OCI-LY3 (cell line): ENCODE data around the gene CORO2B.

Experiments used
- H2AFZ ChIP-seq: fragments of 200-600, 300-600 bp; shearing (Covaris generic); 2 replicates; pipeline ENCODE4 v1.6.0; 2014; ENCODE audit warnings: antibody characterized with exemption, low read depth, low read length
- H3K27ac ChIP-seq: fragments of 200-600, 300-600 bp; sonication (generic); 2 replicates; pipeline ENCODE4 v1.5.1; 2014; ENCODE audit warnings: mild to moderate bottlenecking, low read length, moderate library complexity, mixed read lengths
- H3K27me3 ChIP-seq: fragments of 200-600, 300-600 bp; sonication (generic); 2 replicates; pipeline ENCODE4 v1.6.1; 2014; ENCODE audit warnings: low read depth, low read length, mixed read lengths
- H3K36me3 ChIP-seq: fragments of 200-600, 300-600 bp; sonication (generic); replicated peaks from 2 replicates; pipeline ENCODE3; 2014; ENCODE audit warnings: low read depth, low read length, mixed read lengths
- H3K4me1 ChIP-seq: fragments of 300-600, 200-600 bp; sonication (generic); 2 replicates; pipeline ENCODE4 v1.6.1; 2014; ENCODE audit warnings: low read length, mixed read lengths
- H3K4me2 ChIP-seq: fragments of 200-600, 300-600 bp; sonication (generic); 2 replicates; pipeline ENCODE4 v1.6.1; 2014; ENCODE audit warnings: low read length, mixed read lengths
- H3K4me3 ChIP-seq: fragments of 300-600, 200-600 bp; sonication (generic); 2 replicates; pipeline ENCODE4 v1.5.1; 2014; ENCODE audit warnings: antibody characterized with exemption, mild to moderate bottlenecking, low read length, moderate library complexity
- H3K79me2 ChIP-seq: fragments of 300-600, 200-600 bp; shearing (Covaris generic); 2 replicates; pipeline ENCODE4 v1.6.1; 2014; ENCODE audit warnings: mild to moderate bottlenecking, low read length, mixed read lengths
- H3K9ac ChIP-seq: fragments of 300-600, 200-600 bp; shearing (Covaris generic); 2 replicates; pipeline ENCODE4 v1.6.0; 2014; ENCODE audit warnings: mild to moderate bottlenecking, low read length, moderate library complexity
- H3K9me3 ChIP-seq: fragments of 200-600, 300-600 bp; shearing (Covaris generic); 2 replicates; pipeline ENCODE4 v1.6.1; 2014; ENCODE audit warnings: low read length, mixed read lengths; ENCODE audit not compliant: insufficient read depth
- H4K20me1 ChIP-seq: fragments of 200-600, 300-600 bp; sonication (generic); 2 replicates; pipeline ENCODE4 v1.6.1; 2016; ENCODE audit warnings: low read length, mixed read lengths; ENCODE audit not compliant: insufficient read depth
- EZH2phosphoT487 ChIP-seq: fragments of 200-600 bp; shearing (Covaris generic); IDR thresholded peaks from 2 replicates; pipeline ENCODE4 v1.6.1; 2018; ENCODE audit warnings: antibody characterized with exemption, mixed run types, low read depth
- TF ChIP-seq, protein P1 (sequence below): fragments of 200-600, 300-600 bp; sonication (generic); IDR thresholded peaks from 2 replicates; pipeline ENCODE4 v1.5.1; 2014; ENCODE audit warnings: antibody characterized with exemption, low read length, low read depth

The CORO2B gene

DNA sequence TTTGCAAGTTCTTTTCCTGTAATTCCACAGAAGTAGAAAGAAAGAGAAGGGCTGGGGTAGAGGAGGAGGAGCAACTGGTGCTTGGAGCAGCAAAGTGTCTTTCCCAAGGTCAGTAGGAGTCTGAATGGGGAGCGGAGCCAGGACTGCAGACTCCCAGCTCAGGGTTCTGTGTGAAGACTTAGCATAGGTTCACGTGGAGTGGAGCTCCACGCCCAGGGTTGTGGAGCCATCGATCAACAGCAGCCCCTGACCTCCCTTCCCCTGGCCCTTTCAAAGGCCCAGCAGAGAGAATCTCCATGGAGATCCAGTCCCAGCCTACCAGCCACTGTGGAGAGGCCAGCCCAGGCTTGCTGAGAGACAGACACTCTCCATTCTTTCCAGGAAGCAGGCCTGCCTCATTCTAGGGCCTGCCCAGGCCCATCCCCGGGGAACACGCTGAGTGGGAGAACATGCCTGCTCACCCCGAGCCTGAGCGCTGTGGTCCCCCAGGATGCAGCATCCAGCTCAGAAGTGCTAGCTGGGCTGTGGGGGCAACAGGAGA is 62.1 kb downstream of the CORO2B start:
- H4K20me1 ChIP-seq: no peaks in the 10 kb centered on the region
- no peak overlapping the region for H3K4me2 ChIP-seq
- no peak overlapping the region for H3K9ac ChIP-seq
- H3K27ac ChIP-seq: no peak overlapping the region
- no peak overlapping the region for H2AFZ ChIP-seq
- no peaks in the 10 kb centered on the region for H3K79me2 ChIP-seq
- no peaks in the 10 kb centered on the region for H3K36me3 ChIP-seq
- no peaks in the 10 kb centered on the region for H3K4me1 ChIP-seq
- no peak overlapping the region for H3K4me3 ChIP-seq
- 0 out of 2 replicates have a peak, but pooled peaks cover 2% of the 10 kb centered on the region for H3K27me3 ChIP-seq
- TF ChIP-seq EZH2phosphoT487: no peak
- TF ChIP-seq, protein P1, sequence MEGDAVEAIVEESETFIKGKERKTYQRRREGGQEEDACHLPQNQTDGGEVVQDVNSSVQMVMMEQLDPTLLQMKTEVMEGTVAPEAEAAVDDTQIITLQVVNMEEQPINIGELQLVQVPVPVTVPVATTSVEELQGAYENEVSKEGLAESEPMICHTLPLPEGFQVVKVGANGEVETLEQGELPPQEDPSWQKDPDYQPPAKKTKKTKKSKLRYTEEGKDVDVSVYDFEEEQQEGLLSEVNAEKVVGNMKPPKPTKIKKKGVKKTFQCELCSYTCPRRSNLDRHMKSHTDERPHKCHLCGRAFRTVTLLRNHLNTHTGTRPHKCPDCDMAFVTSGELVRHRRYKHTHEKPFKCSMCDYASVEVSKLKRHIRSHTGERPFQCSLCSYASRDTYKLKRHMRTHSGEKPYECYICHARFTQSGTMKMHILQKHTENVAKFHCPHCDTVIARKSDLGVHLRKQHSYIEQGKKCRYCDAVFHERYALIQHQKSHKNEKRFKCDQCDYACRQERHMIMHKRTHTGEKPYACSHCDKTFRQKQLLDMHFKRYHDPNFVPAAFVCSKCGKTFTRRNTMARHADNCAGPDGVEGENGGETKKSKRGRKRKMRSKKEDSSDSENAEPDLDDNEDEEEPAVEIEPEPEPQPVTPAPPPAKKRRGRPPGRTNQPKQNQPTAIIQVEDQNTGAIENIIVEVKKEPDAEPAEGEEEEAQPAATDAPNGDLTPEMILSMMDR: no peak
- H3K9me3 ChIP-seq: no peaks in the 10 kb centered on the region

DNA sequence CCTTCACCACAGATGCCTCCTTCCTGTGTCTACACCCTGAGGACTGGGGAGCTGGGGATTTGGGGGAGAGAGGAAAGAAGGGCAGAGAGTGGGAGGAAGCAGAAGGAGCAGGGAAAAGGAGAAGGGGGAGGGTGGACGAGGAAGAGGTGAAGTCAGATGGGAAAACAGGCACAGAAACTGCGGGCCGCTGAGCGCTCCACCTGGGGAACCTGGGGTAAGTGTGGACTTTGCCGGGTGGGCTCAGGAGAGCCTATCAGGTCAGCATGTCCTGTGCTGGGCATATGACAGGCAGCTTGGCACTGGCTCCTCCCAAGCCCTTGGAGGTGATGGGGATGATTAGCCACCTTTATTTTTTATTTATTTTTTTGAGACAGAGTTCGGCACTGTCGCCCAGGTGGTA is 62.6 kb downstream of the CORO2B start:
- no peaks in the 10 kb centered on the region for H4K20me1 ChIP-seq

DNA sequence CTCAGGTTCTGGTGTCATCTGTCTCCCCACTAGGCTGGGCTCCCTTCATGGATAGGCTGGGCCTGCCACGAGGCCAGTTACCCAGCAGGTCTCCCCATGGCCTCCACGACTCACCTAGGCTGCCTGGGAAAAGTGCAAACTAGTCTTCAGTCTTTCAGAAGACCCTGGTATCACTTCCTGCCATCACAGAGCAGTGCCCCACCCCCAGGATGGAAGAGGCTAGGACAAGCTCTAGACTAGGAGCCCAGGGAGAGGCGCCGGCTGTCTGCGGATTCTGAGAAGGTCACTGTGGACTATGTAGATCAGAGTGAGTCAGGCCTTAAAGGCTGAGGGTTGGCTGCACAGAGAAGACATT is 63.7 kb downstream of the CORO2B start:
- no peak overlapping the region for H3K27ac ChIP-seq
- H3K27me3 ChIP-seq: no peaks in the 10 kb centered on the region
- no peak overlapping the region for H3K9ac ChIP-seq
- H4K20me1 ChIP-seq: no peaks in the 10 kb centered on the region
- no peak overlapping the region for H3K4me2 ChIP-seq
- H3K36me3 ChIP-seq: no peaks in the 10 kb centered on the region
- H3K4me1 ChIP-seq: no peaks in the 10 kb centered on the region
- no peaks in the 10 kb centered on the region for H3K79me2 ChIP-seq
- TF ChIP-seq, protein P1: no peak
- TF ChIP-seq EZH2phosphoT487: no peak
- H2AFZ ChIP-seq: no peak overlapping the region
- no peak overlapping the region for H3K4me3 ChIP-seq
- no peaks in the 10 kb centered on the region for H3K9me3 ChIP-seq

More for the DNA sequence above, 62.6 kb downstream of the CORO2B start:
- Histone ChIP-seq H3K4me3 (no peak overlapping the region), H3K36me3 (no peaks in the 10 kb centered on the region), H3K9ac (no peak overlapping the region), H3K27me3 (0 out of 2 replicates have a peak, but pooled peaks cover 2% of the 10 kb centered on the region), H3K4me2 (no peak overlapping the region), H3K27ac (no peak overlapping the region), H3K9me3 (no peaks in the 10 kb centered on the region), H2AFZ (no peak overlapping the region), H3K4me1 (no peaks in the 10 kb centered on the region), H3K79me2 (no peaks in the 10 kb centered on the region)
- no peak for TF ChIP-seq EZH2phosphoT487
- TF ChIP-seq, protein P1: no peak

DNA sequence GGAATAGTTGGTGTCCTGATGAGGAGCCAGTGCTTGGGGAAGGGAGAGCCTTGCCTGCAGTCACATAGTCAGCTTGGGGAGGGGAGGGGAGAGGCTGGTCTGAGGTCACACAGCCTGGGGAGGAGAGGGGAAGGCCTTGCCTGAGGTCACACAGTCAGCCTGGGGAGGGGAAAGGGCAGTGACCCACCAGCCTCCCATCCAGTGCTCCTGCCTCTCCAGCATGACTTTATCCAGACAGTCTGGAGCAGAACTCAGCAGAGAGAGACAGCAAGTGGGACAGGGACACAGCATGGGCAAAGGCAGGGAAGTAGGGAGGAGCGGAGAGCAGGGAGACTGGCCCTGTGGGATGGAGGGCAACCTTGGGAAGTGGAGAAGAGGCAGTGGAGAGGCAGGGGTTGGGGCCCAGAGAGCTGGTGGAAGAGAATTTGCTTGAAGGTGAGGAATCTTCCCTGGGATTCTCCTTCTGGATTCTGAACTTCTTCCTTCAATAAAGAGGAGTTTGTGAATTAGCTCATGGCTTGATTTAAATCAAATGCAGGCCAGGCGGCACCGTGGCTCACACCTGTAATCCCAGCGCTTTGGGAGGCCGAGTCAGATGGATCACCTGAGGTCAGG is 64.5 kb downstream of the CORO2B start:
- Histone ChIP-seq H3K9ac (no peak overlapping the region), H3K27ac (no peak overlapping the region)
- no peak for TF ChIP-seq EZH2phosphoT487
- TF ChIP-seq, protein P1: no peak

More for the DNA sequence above, 64.5 kb downstream of the CORO2B start:
- Histone ChIP-seq H3K79me2 (no peaks in the 10 kb centered on the region), H4K20me1 (no peaks in the 10 kb centered on the region), H3K4me2 (no peak overlapping the region), H3K27me3 (no peaks in the 10 kb centered on the region), H3K4me1 (no peaks in the 10 kb centered on the region), H3K9me3 (no peaks in the 10 kb centered on the region), H2AFZ (no peak overlapping the region), H3K36me3 (no peaks in the 10 kb centered on the region), H3K4me3 (no peak overlapping the region)
